Astrocyte of the cerebellum (primary cell): ENCODE results near the gene AADACL4.

Source experiments
- DNase-seq: peaks from one replicate; pipeline ENCODE4 v3.0.0-alpha.2; 2011; ENCODE audit warnings: low read depth
- H3K4me3 ChIP-seq: 2 replicates; pipeline ENCODE4 v1.5.1; 2011; ENCODE audit warnings: mild to moderate bottlenecking, low read depth, low read length, moderate library complexity
- in situ Hi-C: cut with HindIII; loops from 2 replicates; pipeline ENCODE4 v1.10.0; 2017; ENCODE audit warnings: low sequenced_read_pairs
- TF ChIP-seq, protein P1 (sequence below): IDR thresholded peaks from 2 replicates; pipeline ENCODE4 v1.5.1; 2012; ENCODE audit warnings: low read length, low read depth, moderate library complexity, mild to moderate bottlenecking; ENCODE audit errors: missing control alignments

AADACL4 gene

DNA sequence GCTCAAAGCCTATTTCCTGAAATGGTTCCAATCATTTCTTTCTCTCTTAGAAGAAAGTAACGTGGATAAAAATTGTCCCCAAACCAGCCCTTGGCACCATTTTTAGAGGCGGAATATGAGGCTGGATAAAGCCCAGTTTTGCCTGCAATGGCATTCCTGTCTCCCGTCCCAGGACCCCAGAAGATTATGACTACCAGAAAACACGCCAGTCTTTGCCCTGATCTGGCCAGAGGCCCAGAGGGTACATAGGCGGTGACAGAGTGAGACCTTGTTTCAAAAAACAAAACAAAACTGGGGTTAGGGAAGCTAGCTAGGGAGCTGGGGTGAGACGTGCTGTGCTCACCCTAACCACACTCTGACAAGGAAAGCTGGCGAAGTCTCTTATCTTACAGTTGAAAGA, at the start of gene AADACL4:
TSS of gene AADACL4 (plus strand) at position 301 of the 400 bp plus-strand sequence. CDS start 462 bp downstream, outside the sequence.
- TF ChIP-seq, protein P1, sequence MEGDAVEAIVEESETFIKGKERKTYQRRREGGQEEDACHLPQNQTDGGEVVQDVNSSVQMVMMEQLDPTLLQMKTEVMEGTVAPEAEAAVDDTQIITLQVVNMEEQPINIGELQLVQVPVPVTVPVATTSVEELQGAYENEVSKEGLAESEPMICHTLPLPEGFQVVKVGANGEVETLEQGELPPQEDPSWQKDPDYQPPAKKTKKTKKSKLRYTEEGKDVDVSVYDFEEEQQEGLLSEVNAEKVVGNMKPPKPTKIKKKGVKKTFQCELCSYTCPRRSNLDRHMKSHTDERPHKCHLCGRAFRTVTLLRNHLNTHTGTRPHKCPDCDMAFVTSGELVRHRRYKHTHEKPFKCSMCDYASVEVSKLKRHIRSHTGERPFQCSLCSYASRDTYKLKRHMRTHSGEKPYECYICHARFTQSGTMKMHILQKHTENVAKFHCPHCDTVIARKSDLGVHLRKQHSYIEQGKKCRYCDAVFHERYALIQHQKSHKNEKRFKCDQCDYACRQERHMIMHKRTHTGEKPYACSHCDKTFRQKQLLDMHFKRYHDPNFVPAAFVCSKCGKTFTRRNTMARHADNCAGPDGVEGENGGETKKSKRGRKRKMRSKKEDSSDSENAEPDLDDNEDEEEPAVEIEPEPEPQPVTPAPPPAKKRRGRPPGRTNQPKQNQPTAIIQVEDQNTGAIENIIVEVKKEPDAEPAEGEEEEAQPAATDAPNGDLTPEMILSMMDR: no peak
- in situ Hi-C loops: no loop called here
- no peak for DNase-seq
- no peak within 1 kb of the TSS for H3K4me3 ChIP-seq

DNA sequence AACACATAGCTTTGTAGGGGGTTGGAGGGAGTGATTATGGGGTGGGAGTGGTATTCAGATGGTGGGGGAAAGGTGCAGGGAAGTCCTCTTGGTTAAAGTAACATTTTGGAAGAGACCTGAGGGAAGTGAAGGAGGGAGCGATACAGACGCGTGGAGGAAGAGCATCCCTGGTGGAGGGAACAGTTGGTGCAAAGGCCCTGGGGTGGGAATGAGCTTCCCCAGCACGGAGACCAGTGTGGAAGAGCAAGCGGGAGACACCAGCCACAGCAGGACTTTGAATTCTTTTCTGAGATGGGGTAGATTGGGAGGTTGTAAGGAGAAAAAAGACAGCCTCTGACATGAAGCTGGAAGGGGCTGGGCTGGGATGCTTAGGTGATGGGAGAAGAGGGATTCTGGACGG, 49.4 kb upstream of the AADACL4 start:
- peak overlapping the region; percentile 19 for H3K4me3 ChIP-seq
- in situ Hi-C loops: no loop called here
- TF ChIP-seq, protein P1: peak; percentile 11
- DNase-seq: no peak

DNA sequence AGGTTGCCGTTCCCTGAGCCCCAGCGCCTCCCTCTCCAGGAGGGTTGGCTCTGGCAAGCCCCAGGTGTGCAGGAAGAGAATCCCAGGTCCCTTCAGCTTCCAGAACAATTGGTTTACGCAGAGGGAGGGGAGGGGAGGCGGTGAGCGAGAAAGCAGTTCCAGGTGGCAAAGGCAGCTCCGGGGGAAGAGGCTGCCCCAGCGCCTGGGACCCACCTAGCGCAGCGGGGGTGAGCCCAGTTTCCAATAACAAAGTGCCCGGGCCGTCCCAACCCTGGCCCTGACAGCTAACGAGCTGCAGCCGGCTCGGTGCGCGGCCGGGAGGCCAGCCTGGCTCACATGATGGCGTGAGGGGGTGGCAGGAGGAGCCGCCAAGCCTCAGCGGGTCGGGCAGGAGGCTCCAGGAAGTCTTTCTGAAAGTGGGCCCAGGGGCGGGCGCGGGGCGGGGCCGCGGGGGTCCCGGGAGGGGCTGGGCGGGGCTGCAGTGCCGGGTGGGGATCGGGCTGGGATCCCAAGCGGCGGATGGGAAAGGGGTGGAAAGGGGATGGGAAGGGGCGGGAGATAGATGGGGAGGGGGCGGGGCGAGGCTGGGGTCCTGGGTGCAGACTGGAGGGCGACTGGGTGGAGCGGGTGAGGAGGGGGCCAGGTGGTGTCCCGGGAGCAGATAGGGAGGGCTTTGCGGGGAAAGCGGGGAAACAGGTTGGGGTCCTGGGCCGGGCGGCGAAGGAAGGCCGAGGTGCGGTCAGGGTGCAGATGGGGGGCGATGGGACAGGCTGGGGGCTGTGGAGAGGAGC, 48.7 kb upstream of the AADACL4 start:
- TF ChIP-seq, protein P1: no peak
- in situ Hi-C loops: no loop called here
- peak overlapping the region; percentile 37 for H3K4me3 ChIP-seq
- DNase-seq: no peak

DNA sequence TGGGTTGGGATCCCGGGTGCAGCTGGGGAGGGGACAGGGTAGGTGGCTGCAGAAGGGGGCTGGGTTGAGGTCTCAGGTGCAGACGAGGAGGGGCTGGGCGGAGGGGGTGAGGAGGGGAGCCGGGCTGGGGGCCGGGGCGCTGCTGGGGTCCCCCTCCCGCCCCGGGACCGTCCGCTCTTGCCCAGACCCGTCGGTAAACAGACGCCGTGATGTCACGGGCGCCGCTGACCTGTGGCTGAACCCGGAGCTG, 48.2 kb upstream of the AADACL4 start:
- TF ChIP-seq, protein P1: no peak
- DNase-seq: no peak
- in situ Hi-C loops: no loop called here
- H3K4me3 ChIP-seq: peak overlapping the region; percentile 37

DNA sequence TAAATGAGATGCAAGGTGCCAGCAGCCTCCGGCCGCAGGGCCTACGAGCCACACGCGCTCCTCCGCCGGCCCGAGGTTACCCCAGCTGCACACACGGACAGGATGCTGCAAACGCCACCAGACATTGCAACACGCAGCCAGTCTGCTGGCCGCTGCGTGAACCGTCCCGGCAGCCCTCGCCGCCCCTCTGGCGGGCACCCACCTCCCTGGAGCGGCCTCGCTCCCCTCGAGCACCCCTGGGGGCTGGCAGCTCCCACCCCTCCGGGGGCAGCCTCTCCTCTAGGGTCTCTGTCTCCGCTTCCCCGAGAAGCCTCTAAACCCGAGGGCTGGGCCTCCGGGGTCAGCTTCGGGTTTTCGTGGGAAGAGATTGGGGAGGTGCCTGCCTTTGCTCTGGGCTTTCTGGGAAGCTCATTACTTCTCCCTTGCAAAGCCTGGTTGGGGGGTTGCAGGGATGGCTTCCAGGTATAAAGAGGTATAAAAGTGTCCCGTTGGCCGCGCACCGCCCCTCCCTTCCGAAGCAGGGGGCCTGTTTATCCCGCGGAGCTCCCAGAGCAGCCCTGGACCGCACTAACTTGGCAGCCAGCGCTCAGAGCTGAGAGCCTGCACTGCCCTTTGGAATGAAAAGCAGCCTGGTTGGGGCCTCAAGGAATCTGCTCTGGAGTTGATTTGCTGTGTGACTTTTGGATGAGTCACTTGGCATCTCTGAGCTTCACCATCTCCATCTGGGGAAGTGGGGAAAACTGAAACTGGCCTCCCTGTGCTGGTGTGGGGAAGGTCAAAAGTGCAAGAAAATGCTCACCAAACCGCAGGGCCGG, 47.7 kb upstream of the AADACL4 start:
- peak; percentile 97 for DNase-seq
- H3K4me3 ChIP-seq: peak overlapping the region; percentile 37
- TF ChIP-seq, protein P1: no peak
- in situ Hi-C loops: no loop called here

DNA sequence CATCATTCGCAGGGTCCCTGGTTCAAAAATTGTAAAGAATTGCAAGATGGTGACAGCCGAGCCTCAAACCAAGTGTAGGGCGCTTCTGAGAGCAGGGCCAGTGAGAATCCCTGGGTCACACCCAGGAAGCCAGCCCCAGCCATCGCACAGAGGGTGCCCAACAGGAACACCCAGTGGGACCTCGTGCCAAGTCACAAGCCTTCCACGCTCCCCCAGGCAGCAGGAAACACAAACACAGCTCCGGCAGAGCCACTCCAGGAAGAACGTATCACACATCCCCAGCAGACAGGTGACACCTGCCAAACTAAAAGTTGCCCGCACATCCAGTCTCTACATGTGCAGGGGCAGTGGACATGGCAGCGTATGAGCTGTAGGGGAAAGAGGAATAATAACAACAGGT, 46.1 kb upstream of the AADACL4 start:
- no peak overlapping the region for H3K4me3 ChIP-seq
- no peak for DNase-seq
- TF ChIP-seq, protein P1: no peak
- in situ Hi-C loops: no loop called here
